IPS DF 19.7 (cell line): ENCODE data around the gene BRD1.
"Not testable (repeated sequence)": the region's sequence is repeated elsewhere in the genome, so short reads cannot be mapped to it uniquely, and the experiment has no call there.

Experiments
- DNase-seq: peaks from one replicate; pipeline ENCODE4 v3.0.0-alpha.2; 2013; ENCODE audit warnings: low read depth, low spot score

Gene BRD1

DNA sequence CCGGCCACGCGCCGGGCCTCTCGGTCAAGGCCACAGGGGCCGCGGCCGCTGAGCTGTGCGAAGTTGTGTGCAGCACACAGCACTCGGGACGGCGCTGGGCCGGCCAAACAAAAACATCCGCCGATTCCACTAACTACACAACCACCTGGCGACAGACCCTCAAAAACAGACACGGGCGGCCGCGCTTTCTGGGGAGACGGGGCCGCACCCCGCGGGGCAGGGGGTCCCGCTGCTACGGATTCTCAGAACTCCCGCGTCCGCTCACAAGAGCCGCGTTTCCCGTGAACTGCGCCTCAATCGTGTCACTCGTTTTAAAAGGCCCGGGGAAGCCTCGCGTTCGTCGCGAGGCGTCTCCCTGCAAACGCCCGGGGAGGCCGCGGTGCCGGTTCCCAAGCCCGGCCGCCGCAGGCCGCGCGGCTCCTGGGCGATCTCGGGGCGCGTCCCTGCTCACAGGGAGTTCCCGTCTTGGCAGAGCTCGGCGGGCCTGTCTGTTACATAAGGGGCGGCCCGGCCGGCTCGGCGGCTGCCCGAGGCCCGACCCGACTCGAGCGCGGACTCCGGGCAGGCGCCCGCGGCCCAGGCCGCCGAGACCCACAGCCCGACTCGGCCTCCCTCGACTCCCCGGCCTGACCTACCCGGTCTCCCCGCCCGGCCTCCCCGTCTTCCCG is 936 bp downstream of the BRD1 start:
- DNase-seq = no peak

DNA sequence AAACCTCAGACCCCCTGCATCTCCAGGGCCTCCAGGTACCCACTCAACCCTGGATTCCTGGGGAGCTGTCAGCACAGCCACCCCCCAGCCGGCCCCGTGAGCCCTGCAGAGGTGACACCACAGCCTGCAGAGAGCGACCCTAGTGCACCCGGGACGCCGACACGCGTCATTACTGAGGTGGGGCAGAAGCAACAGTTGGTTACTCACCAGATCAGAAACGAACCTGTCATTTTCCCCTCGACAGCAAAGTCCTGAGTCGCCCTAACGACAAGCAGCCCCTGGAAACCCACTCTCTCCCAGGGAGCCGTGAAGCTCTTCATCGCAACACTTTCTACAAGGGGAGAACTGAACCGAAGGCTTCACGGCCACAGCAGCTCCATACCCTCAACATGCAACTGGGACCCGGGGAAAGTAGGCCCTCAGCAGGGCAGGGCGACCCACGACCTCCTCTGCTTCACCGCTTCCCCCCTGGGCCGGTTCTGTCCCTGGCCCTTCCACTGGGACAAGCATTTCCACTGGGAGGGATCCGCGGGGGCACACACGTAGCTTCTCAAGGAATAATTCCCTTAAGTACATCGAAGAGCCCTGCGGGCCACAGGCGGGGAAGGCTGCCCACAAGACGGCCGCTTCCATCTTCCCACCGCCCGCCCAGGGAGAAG is 1.6 kb downstream of the BRD1 start:
- DNase-seq = no peak

DNA sequence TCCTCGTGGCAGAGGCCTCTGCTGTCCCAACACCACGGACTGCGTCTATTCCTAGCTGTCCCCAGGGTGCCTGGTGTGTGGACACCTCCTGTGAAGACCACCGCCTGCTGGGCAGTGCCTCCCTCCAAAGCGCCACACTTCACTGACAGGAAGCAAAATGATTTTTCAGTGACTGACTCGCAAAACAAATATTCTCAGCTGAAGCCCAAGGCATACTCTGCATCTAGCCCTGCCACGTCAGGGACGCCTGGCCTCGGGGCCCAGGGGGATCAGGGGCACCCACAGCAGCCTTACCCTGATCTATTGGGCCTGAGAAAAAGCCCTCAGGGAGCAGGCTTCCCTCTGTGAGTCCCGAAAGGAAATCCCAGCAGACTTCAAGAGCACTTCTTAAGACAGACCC is 2.2 kb downstream of the BRD1 start:
- DNase-seq = no peak

DNA sequence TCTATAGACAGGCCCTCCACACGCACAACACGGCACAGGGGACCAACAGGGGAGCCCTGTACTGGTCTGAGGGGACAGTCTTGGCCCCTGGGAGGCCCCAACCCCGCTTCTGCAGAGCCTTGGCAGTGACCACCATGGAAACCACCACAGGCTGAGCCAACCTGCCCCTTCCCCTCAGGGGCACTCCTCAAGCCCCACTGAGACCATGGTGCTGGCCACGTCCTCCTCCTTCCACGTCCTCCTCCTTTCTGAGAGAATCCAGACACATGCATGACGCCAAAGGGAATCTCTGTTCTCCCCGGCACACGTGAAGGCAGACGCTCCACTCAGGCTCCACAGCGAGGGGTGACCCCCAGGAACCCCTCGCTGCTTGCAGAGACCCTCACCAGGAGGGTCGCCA is 2.7 kb downstream of the BRD1 start:
- DNase-seq = no peak

DNA sequence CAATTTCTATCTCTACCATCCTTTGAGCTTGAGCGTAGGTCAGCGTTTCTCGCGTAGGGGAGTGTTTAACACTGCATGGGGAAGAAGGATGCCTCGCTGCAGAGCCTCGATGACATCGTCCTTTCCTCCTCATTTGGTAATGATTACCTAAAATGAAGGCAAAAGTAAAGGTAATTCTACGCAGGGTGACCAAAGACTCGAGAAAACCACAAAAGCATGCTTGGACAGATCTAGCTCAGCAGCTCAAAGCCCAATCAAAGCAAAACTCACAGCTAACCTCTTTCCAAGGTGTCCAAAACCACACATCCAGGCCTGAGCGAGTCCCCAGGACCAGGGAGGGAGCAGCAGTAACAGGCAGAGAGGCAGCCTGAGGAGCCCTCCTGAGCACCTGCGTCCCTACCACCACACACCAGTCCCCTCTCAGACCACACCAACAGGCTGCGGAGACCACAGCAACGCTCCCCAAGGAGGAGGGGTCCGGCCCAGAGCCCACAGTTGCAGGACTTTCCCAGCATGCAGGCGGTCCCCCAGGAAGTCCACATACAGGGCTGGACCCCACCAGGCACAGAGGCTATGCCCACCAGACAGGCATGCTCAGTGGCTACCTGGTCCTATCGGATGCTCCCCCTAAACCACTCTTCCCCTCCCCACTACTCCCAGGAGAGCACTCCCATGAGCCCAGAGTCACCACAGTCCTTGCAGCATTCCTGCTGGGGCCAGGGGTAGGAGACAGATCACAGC is 3.3 kb downstream of the BRD1 start:
- no peak for DNase-seq

DNA sequence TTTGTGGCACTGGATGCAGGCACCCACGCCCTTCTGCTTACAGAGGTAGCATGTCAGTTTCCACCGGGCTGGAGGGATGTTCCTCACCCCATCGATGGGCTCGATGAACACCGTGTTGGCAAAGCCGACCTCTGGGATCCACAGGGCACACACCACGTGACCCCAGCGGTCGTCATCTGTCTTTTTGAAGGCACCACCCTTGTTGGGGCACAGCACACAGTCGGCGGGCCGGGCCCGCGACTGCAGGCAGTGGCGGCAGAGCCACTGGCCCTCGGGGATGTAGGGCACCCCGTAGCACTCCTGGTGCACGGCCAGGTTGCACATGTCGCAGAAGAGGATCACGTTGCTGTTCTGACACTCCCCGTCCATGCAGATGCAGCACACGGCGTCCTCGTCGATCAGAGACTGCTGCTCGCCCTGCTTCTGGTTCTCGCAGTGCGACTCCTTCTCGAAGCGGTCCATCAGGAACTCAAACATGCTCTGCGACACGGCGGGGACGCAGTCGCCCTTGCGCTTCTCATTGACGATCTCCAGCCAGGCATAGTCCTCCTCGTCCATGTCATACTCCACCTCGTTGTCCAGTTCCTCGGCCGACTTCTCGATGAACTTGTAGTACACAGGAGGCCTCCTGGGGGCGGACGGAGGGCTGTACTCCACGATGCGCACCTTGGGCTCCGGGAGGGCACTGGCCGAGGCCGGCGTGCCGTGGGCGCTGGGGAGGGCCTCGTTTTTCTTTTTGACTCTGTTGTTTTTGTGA is 4.2 kb downstream of the BRD1 start:
- DNase-seq = no peak

DNA sequence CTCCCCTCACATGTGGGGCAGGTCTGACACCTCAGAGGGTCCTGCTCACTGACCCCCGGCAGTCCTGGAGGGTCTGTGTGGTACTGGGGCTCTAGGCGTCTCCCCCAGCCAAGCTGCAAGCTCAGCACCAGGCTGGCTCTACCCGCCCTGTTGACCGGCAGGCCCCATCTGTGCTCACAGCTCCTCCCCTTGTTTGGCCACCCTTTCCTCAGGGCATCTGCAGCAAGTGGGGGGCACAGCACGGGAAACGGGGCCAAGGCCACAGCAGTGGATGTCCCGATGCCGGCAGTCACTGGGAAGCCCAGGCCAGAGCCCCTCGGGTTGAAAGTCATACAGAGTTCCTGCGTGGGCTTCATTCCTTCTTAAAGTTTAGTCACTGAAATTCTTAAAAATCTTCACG is 5.9 kb downstream of the BRD1 start:
- not testable (repeated sequence) for DNase-seq

DNA sequence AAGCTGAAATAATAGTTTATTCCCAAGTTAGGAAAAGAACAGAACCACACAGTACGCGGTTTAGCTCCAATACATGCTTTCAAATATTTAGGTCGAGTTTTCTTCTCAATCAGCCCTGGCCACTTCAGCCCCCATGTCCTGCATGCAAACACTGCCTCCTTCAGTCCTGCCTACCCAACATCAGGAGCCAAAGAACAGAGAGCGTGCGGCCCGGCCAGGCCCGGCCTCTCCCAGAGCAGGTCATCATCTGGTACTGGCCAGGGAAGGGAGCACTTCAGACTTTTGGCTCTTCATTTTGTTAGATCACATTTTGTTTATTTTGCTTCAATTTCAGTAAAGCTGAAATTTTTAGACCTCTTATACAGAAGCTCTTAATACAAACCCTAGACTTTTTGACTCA is 6.7 kb downstream of the BRD1 start:
- no peak for DNase-seq

DNA sequence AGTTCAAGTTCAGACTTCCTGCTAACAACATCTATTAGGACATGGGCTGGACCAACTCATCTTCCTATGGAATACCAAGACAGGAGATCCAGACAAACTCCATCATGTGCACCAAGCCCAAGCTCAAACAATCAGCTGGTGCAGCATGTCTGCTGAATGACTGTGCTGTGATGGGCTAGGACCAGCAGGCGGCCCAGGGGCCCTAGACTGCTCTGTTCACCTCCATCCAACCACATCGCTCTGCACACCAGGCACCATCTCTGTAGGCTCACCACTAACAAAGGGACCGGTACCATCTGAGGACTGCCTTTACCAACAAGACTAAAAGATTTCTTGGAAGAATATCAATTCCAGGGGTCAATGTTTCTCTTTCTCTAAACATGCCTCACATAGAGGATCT is 10.3 kb downstream of the BRD1 start:
- DNase-seq = no peak

DNA sequence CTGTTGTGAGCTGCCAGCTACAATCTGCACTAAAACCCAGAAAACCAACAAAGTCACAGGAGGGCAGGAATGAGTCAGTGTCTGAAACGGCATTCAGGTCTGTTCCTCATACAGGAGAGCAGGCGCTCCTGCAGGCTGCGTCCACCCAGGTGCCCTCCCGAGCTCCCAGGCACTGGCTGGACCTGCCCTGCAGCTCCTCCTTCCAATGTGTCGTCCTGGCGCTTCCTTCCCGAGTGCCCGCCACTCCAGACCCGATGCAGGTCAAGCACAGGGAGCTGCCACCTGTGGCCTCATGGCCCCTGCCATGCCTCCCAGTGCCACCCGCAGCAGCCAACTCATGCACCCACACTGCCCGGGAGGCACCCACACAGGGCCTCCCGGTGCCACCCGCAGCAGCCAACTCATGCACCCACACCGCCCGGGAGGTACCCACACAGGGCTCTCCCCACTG is 12.0 kb downstream of the BRD1 start:
- DNase-seq = no peak

DNA sequence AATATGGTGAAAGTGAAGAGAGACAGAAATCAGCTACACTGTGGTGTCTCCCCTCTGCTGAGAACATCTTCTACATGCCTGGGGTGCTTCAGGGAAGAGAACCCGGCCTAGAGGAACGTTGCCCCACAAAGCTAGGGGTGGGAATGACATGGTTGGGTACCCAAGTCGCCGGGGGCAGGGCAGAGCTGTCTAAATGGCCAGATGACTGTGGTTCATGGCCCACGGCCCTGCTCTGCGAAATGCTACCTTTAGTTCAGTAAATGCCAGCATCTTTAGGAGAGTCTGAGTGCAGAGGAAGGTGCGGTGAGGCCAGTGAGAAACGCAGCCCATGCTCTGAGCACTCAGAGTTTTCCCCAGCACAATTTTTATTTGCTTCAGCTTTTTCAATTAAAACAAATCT is 12.8 kb downstream of the BRD1 start:
- no peak for DNase-seq

DNA sequence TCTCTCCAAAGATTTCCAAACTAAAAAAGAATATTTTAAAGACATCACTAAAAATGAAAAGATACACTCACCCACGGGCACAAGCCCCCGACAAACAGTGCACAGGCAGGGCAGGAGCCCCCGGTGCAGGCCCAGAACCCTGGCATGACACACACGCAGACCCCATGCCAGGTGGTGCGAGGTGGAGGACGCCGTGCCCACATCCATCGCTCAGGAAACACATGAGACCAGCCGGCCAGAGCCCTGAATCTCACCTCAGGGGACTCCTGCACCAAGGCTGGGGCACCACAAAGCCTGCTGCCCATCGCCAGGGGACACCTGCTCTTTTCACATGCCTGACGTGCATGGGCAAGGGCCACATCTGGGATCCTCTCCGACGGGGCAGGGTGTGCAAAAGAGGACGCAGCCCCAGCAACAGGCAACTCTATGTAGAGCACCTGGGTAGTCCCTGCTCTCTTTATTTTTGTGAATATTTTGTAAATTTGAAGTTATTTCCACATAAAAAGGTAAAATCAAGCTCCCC is 13.4 kb downstream of the BRD1 start:
- no peak for DNase-seq

DNA sequence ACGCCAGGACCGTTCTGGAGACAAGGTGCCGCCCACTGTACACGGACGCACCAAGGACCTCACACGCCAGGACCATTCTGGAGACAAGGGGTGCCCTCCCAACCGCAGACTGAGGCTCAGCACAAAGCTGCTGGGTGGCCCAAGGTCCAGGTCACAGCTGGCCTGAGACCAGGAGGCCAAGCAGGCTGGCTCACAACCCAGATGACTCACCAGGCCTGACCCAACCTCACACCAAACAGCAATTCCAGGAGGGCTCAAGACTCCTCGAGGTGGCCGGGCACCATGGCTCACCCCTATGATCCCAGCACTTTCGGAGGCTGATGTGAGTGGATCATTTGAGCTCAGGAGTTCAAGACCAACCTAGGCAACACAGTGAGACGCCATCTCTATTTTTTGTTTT is 14.8 kb downstream of the BRD1 start:
- no peak for DNase-seq

DNA sequence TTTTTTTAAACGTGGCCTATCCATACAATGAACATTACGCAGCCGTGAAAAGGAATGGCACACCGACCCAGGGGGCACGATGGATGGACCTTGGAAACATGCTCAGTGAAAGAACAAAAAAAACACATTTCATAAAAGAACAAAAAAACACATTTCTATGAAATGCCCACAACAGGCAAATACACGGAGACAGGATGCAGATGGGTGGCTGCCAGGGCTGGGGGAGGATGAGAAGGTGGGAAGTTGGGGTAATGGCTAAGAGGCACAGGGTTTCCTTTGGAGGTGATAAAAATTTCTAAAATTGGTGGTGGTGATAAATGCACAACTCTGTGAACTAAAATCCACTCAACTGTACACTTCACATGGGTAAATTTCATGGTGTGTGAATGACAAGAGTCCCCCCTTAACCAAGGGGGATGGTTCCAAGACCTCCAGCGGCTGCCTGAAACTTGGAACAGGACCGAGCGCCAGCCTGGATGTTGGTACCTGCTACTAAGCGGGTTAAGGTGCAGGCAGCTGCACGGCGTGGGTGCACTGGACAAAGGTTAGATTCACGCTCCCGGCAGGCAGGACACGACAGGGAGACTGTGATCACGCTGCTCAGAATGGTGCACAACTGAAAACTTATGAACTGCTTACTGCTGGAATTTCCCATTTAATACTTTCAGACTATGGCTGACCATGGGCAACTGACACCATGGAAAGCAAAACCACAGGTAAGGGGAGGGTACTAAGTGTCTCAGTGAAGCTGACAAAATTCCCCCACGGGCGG is 16.5 kb downstream of the BRD1 start:
- DNase-seq = no peak

DNA sequence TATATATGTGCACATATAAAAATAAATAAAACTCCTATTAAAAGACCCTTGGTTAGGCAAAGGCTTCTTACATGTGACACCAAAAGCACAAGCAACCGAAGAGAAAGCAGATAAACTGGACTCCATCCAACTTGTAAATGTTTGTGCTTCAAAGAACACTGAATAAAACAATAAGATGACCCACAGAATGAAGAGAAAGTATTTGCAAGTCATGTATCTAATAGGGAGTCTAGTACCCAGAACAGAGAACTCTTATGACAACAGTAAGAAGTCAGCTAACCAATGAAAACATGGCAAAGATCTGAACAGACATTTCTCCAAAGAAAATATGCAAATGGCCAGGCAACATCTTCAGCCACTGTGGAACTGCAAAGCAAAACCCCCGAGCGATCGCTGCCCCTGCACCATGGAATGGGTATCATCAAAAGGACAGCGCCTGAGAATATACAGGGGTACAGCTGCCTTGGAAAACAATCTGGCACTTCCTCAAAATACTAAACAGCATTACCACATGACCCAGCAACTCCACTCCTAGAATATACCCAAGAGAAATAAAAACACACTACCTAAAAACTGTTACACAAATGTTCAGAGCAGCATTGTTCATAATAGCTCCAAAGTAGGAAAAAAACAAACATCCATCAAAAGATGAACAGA is 17.2 kb downstream of the BRD1 start:
- DNase-seq = no peak

DNA sequence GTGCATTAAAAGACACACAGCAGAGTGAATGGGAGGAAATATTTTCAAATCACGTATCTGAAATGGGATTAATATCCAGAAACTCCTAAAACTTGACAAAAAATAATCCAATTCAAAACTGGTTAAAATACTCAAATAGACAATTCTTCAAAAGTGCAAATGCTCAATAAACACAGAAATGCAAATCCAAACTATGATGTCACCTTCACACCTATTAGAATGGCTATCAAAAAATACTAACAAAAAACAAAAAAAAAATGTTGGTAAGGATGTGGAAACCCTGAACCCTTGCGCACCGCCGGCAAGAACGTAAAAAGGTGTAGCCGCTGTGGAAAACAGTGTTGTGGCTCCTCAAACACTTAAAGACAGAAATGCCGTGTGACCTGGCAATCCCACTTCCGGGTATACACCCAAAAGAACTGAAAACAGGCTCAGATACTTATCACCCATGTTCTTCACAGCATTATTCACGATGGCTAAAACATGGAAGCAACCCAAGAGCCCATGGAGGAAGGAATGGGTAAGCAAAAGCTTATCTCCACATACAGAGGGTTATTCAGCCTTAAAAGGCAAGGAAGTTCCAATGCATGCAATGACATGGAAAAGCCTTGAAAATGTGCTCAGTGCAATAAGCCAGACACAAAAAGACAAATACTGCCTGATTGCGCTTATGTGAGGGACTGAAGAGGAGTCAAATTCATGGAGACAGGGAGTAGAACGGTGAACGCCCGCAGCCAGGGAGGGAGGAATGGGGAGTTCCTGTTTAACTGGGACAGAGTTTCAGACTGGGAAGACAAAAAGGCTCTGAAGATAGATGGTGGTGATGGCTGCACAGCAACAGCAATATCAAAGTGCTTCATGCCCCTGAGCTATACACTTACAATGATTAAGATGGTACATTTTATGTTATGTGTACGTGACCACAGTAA is 19.6 kb downstream of the BRD1 start:
- DNase-seq = no peak

DNA sequence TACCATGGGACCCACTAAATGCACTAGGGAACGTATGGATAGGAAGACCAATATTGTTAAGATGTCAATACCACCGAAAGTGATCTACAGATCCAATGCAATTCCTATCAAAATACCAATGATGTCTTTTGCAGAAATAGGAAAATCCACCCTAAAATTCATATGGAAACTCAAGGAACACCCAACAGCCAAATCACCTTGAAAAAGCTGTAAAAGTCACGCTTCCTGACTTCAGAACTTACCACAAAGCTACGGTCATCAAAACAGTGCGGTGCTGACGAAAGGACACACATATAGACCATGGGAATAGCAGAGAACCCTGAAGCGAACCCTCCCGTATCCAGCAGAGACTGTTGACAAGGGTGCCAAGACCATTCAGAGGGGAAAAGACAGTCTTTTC is 20.5 kb downstream of the BRD1 start:
- DNase-seq = no peak

DNA sequence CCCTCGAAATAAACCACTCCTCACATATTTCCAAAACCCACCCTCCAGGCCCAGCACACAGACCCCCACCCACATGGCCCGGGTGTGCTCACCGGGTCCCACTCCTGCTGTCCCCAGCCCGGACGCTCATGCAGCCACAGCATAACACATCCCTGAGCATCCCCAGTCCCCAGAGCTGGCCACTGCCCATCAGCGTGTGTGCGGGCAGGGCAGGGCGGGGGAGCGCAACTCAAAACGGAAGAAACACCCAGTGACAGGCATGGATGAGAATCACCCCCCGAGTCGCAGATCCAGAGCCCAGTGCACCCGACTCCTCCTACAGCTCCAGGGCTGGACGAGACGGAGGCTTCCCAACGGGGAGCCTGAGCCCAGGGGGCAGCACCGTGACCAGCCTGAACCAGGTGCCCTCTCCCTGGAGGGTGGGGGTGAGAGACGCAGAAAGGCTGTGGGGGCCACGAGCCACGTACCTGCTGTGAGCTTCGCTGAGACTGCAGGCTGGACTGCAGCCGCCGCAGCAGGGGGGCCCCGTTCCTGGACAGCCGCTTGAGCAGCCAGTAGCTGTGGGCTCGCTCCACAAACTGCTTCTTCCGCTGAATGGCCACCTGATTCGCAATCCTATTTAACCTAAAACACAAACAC is 23.8 kb downstream of the BRD1 start:
- DNase-seq = no peak

DNA sequence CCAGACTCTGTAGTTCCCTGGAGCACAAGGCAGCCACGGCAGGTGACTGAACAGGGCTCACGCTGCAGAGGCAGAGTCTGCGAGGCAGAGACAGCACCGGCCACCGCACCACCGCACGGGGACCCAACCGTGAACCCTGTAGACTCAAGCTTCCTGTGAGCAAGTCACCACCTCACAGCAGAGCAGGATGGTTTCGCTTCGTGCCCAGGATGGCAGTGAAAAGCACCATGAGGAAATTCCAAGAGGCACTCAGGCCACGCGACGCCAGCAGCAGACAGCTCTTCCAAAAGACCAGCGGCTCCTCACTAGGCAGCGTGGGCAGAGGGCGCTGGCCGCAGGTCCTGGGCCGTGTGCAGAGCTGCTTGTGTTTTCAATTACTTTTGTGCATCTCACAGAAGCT is 24.5 kb downstream of the BRD1 start:
- DNase-seq = no peak
